Neural progenitor cell (in vitro differentiated cells): ENCODE data around the gene CCDC158.

Source experiments
- CTCF ChIP-seq: fragments of 200-600 bp; sonication (generic); IDR thresholded peaks from 2 replicates; pipeline ENCODE4 v1.5.1; 2017; ENCODE audit warnings: antibody characterized with exemption, mild to moderate bottlenecking
- EZH2 ChIP-seq: fragments of 200-600 bp; sonication (generic); IDR thresholded peaks from 2 replicates; pipeline ENCODE4 v1.6.1; 2017; ENCODE audit warnings: antibody characterized with exemption, mild to moderate bottlenecking, moderate library complexity
- EZH2phosphoT487 ChIP-seq: fragments of 200-600 bp; sonication (generic); IDR thresholded peaks from 2 replicates; pipeline ENCODE4 v1.6.1; 2017; ENCODE audit warnings: antibody characterized with exemption

GRCh38 chr4:76293772-76294171, 127.2 kb downstream of the CCDC158 start:
- TF ChIP-seq CTCF (no peak), EZH2 (no peak), EZH2phosphoT487 (no peak)
